ENCODE measurements around the gene MSH5. TPM values are rescaled to one million over a fixed set of nuclear protein-coding genes. Genes with fewer than 3 reads are reported as not detected.

Gene MSH5
- total and polyA plus RNA-seq, 2 of the 13 experiments (the other 11 are each of a cell fraction or from before 2014, with no cell fraction given) = 10.2 to 38.7 TPM

- no peak for TF ChIP-seq ZNF543 (CRISPR knock-in tag; IDR thresholded peaks at IDR 0.05)
- TF ChIP-seq ZNF460 (CRISPR knock-in tag; IDR thresholded peaks at IDR 0.05; ENCODE audit: borderline replicate concordance) = peak; percentile 56; the same call in 1 of the 2 replicates
- no peak for TF ChIP-seq RAD51 (IDR thresholded peaks at IDR 0.05; ENCODE audit: borderline replicate concordance)
- TF ChIP-seq GATAD2A (CRISPR knock-in tag; IDR thresholded peaks at IDR 0.05) = peak; percentile 78
- TF ChIP-seq ZBTB40 (IDR thresholded peaks at IDR 0.05) = no peak
- peak; percentile 58; the same call in 1 of the 2 replicates for TF ChIP-seq ZBTB40 (CRISPR knock-in tag; IDR thresholded peaks at IDR 0.05)
- peak; percentile 68; the same call in 1 of the 2 replicates for TF ChIP-seq IRF2 (CRISPR knock-in tag; IDR thresholded peaks at IDR 0.05)
- peak; percentile 72 for TF ChIP-seq AHDC1 (CRISPR knock-in tag; IDR thresholded peaks at IDR 0.05; ENCODE audit: borderline replicate concordance)
- no peak for TF ChIP-seq ETS1 (CRISPR knock-in tag; IDR thresholded peaks at IDR 0.05)
- TF ChIP-seq ZNF773 (CRISPR knock-in tag; IDR thresholded peaks at IDR 0.05; ENCODE audit: borderline replicate concordance) = no peak
- TF ChIP-seq PATZ1 (CRISPR knock-in tag; IDR thresholded peaks at IDR 0.05) = peak; percentile 92
Observed at GRCh38 chr6:31776989-31777666, 37.3 kb downstream of the MSH5 start, which contains the start of gene VWA7 (continued).

Measured in HepG2 (cell line).